HG03469 (cell line): ENCODE results near the gene BARX1.
"Not testable (repeated sequence)": the region's sequence is repeated elsewhere in the genome, so short reads cannot be mapped to it uniquely, and the experiment has no call there.

Source experiments
- ATAC-seq: cut with Tn5 transposase; IDR thresholded peaks from one replicate; pipeline ENCODE4 v1.9.1; 2021; ENCODE audit warnings: mild to moderate bottlenecking, moderate library complexity, moderate number of reproducible peaks; ENCODE audit not compliant: unreplicated experiment

BARX1 gene

DNA sequence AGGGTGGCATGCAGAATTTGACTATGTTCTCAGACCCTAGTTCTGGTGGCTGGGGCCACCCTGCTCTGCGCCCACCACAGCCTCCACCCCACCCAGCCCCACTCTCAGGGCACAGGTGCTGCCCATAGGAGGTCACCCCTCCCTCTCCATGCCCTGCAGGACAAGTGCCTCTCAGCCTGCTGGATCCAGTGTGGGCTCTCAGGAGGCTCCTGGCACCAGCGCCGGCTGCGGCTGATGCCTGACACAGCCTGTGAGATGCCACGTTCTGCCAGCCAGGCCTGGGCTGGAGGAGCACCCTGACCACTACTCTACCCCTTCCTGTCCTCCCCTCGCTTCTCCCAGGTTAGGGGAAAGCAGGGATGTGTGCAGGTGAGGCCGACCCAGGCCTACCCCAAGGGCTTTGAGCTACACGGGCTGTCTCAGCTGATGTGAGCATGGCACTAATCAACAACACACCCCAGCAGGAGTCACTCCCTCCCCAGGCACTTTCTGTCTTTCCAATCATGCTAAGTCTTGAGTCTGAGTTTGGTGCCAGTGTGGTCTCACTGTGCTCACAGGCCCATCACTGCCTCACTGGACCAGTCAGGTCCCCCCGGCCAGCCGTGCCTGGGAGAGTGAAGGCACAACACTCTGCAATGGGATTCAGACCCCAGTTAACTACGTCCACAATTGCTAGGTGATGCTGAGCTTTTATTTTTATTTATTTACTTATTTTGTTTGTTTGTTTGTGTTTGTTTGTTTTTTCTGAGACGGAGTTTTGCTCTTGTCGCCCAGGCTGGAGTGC lies 12.1 kb upstream of the BARX1 start:
- ATAC-seq = no peak

DNA sequence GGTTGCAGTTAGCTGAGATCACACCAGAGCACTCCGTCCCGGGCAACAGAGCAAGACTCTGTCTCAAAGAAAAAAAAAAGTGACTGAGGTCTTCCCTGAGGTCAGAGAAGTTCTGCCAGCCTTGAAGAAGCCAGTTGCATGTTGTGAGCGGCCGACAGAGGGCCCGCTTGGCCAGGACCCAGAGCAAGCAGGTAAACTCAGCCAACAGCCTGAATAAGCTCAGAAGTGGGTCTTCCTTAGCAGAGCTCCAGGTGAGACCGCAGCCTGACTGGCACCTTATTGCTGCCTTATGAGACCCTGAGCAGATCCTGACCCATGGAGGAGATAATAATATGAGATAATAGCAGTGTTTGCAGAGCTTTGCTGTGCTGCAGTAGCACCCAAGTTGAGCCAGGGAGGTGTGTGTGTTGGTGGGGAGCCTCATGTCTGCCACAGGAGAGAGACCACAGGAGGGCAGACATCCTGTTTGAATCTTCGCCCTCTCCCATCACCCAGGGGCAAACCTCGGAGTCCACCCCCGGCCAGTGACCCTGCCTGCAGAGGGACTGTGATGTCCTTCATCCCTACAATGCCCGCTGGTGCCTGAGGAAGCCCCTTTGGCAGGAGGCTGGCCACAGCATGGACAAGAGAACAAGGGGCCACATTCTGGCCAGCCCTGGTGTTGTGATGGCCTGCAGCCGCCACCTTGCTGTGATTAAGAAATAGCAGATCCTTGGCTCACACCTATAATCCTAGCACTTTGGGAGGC lies 10.8 kb upstream of the BARX1 start:
- ATAC-seq = no peak

DNA sequence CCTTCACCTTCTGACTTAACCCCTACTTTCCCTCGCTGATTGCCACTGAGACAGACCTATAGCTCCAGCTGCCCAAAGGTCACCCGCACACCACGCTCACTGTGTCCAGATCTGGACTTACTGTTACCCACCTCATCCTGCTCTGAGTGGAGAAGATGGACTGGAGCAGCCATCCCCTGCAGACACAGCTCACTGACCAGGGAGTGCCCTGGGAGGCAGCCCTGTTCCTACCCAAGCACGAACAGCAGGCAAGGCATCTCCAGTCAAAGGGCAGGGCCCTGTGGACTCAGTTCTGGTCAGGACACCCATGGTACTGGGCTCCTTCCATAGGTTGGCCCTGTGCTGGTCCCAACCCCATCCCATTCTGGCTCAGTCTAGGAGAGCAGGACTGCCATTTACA lies 9.5 kb upstream of the BARX1 start:
- no peak for ATAC-seq

DNA sequence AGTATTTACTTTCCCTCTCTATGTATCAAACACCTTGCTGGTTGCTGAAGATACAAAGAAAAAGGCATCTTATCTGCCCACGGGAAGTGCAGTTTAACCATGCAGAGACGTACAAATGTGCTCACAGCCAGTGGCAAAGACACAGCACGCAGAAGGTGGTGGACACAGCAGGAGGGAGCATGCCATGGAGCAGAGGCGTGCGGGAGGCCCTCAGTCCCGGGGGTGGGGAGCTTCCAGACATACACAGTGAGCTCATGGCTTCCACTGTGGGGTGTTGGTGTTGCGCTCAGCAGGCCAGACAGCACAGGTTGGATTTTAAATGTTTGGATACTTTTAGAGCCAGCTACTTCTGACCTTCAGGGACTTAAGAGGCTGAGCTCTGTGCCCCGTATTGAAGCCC lies 8.8 kb upstream of the BARX1 start:
- ATAC-seq = no peak

DNA sequence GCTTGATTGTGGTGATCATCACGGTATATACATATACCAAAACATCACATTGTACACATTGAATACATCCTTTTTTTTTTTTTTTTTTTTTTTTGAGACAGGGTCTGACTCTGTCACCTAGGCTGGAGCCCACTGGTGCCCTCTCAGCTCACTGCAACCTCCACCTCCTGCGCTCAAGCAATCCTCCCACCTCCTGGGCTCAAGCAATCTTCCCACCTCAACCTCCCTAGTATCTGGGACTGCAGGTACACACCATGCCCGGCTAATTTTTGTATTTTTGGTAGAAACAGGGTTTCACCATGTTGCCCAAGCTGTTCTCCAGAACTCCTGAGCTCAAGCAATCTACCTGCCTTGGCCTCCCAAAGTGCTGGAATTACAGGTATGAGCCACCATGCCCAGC lies 8.3 kb upstream of the BARX1 start:
- ATAC-seq = not testable (repeated sequence)

DNA sequence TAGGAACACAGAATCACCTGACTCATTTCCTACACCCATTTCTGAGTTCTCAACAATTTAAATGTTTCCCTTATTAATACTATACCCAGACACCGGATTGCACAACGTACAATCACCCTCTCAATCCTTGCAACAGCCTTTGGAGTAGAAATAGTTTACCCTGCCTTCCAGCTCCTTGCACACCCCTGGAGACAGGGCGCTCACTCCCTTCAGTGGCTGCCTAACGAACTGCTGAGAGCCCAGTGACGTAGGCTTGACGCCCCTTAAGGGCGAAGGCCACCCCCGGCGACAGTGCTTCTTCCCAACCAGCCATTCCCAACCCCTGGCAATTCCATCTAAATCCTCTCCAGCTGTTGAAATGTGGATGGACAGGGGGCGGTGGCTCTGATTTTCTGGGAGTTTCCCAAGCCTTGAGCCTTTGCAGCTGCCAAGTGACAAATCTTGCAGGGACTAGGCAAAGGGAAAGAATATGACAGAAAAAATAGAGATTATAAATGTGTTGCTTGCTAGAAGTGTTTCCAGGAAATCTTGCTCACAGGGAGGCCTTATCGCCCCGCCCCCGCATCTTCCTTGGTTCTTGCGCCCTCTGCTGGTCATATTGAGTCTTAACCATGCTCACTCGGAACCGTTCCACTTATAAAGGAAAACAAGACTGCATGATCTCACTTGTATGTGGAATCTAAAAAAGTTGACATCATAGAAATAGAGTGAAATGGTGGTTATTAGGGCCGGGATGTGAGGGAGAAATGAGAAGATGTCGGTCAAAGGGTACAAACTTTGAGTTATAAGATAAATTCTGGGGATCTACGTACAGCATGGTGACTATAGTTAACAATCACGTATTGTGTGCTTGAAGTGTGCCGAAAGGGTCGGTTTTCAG lies 7.6 kb upstream of the BARX1 start:
- ATAC-seq = no peak

DNA sequence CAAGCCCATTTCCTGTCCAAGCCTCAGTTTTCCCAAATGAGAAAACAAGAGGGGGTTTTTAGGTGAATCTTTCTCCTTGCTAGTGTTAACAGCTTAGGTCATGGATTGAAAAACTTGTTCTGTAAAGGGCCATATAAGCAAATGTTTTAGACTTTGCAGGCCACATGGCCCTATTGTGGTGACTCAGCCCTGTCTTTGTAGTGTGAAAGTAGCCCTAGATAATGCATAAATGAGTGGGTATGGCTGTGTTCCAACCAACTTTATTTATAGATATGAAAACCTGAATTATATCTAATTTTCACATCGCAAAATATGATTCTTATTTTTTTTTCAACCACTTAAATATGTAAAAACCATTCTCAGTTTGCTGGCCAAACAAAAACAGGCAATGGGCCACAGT lies 6.9 kb upstream of the BARX1 start:
- no peak for ATAC-seq

DNA sequence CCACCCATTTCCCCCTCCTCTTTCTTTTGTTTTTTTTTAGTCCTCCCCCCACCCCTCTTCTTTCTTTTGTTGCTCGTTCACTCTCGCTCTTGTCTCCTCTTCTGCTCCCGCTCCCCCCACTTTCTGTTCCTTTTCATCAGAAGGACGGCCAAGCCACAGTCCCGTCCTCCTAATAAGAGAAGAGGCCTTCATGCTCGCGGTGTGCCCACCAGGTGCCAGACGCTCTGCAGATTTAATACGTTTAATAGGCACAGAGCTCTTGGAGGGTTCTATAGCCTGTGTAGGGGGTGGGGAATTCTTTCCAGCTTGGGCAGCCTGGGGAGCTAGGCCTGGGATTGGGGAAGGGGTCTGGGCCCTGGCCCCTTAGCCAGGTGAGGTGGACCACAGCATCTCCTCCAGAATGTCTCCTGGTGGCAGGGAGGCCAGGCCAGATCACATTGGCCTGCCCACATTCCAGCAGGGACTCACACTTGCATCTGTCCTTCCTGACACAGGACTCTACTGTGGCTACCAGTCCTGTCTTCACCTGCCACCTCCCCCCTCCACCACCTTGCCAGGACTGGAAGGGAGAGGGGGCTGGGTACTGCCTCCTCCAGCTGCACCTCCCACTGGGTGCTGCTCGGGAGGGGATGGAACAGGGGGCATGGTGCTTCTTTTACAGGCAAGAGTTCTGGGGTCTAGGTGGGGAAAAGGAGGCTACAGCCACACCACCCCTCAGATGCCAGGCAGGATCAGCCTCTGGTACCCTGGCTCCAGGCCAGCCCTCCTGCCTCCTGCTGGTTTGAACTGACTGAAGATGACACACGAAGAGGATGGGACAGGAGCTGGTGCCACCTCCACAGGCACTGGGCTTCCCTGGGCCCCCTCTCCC lies 6.1 kb upstream of the BARX1 start:
- no peak for ATAC-seq

DNA sequence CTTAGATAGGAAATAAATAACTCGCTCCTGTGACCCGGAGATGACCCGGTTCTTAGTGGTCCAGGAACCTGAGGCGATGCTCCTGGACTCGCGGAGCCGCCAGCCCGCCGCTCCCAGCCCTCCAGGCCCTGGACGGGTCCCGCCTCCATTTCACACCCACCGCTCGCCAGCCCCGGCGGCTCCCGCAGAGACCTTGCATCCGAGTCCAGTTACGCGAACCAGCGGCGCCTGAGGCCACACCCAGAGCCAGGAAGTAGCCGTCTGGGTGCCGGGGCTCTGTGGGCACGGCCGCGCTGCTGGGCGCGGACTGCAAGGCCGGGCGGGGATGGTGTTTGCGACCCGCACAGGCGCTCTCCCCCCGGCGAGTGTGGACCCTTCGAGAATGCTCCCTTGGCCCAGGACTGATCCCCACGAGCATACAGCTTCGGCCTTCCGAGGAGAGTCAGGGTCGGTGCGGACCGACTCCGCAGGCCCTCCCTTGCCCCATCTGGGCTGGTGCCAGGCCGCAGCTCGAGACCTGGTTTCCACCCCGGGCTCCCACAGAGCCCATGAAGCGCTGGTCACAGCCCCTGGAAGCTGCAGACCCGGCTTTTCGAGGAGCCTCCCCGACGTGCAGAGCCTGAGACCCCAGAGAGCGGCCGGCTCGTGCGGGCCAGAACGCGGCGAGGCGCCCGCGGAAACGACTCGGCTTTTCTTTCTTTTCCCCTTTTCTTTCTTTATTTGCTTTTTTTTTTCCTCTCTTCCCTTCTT lies 5.2 kb upstream of the BARX1 start:
- no peak for ATAC-seq

DNA sequence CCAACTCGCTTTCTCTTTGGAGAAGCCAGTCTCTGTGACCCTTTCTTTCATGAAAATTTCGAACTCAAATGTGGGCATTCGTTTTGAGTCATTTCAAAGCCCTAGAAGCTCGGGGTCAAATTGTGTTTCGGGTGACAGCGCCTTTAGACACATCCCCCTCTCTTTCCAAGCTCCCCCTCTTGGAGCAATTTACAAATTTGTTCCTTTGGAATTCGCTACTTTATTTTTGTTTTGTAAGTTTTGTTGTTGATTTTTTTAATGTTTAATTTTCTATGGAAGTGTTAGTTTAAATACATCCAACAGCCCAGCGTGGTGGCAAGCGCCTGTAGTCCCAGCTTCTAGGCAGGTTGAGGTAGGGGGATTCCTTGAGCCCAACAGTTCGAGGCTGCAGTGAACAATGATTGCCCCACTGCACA lies 4.6 kb upstream of the BARX1 start:
- no peak for ATAC-seq

DNA sequence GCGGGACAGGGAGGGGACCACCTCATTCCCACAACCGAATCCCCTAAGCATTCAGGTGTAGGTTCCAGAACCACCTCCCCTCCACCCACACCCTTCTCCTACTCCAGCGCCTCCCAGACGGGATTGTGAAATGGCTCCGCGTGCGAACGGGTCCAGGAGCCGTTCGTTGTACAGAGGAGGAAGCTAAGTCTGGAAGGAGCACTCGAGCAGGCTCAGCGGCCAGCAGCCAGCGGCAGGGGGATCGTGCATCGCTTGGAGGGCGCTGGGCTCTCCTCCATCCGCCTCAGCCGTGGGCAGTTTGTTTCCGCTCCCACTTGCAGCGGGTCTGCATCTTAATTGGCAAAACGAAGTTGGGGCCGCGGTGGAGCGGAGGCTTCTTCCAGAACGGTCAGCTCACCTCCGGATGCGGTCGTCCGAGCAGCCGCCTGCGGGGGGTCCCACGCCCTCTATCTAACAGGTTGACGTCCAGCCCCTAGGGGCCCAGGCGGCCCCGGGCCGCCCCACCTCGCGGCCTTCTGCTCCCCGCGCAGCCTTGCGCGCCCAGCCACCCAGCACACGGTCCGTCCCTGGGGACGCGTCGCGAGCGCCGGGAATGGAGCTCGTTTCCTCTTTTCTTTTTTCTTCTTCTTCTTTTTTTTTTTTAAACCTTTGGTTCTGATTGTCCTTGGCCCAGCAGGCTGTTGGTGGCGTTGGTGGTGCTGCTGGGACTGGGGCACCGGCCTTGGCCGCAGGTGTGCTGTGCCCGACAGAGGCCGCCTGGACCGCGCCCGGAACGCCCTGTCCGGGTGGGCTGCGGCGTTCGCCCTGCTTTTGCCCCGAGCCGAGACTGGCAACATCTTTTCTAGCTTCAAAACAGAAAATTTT lies 3.9 kb upstream of the BARX1 start:
- no peak for ATAC-seq

DNA sequence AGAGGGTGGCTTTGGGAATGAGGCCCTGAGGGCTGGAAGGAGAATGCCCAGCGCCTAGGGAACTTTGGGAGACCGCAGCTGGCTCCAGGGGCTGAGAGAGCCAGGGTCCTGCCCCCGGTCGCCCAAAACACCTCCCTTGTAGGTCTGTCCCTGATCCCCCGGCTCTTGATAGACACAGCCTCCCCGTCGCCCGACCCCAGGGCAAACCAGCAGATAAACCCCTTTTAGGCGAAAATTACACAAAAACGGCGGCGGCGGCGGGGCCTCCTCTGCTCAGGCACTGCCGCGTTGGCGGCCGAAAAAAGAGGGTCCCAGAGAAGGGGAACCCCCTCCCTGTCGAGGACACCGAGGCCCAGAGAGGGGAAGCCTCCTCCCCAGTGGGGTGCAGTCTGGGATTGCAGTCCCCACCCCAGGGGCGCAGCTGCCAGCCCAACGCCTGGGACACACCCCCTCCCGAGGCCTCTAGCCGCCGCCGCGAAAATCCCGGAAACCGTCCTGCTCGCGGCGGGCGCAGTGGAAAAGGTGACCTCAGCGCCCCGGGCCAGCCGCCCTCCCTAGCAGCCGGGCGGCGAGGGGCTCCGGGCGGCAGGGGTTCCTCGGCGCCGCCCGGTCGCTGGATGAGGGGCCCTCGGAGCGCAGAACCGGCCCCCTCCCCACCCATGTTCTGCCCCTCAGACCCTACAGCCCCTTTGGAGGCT lies 3.1 kb upstream of the BARX1 start:
- no peak for ATAC-seq

DNA sequence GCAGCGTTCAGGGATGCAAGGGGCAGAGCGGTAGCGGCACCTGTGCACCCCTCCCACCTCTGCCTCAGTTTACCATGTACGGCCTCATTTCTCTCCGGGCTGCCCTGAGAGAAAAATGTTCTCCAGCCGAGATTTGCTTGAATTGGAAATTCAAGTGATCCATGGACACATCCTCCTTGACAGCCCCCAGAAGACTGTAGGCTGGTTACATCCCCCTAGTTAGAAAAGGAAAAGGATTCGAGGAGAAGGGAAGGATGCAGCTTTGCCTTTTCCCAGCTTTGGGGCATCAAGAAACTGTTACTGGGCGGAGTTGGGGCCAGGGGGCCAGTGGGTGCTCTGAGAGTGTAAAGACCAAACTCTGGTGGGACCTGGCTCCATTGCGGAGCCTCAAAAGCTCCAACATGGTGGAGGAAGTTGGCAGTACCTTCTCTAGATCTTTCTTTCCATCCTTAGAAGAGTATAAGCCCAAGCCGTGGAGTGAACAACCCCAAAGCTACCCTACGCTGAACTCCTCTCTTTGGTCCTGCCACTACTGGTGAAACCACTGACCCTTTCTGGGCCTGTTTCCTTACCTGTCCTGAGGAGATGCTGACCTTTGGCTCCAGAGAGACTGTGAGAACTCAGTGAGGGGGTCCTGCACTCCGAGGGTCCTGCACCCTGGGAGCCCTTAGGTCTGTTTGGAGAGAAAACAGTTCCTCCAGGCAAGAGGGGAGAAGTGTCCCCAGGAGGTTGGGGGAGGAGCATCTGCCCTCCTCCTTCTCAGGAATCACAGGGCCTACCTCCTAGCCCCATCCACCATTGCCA lies 1.0 kb upstream of the BARX1 start:
- ATAC-seq = no peak

DNA sequence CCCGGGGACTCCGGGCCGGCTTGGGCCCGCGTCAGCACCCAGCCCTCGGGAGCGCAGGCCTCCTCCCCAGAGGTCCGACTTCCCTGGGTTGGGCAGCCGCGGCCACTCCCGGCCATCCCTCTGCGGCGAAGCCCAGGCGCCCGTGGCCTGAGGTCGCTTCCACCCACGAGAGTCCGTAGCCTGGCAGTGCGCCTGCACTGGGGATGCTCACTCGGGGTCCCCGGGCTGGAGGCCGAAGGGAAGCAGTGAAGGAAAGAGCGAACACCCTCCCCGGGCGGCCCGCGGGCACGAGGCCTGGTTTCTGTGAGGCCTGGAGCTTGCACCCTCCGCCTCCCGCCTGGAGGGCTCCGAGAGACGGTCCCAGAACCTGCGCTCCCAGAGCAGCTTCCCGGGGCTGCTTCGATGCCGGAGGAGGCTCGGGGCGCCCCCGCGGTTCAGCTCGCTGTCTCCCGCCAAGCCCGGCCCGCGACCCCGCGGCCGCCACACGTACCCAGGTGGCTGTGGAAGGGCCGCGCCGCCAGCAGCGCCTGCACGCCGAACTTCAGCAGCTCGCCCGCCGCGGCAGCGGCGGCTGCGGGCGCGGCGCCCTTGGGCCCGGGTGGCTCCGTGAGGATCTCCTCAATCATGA lies 607 bp downstream of the BARX1 start:
- no peak for ATAC-seq

DNA sequence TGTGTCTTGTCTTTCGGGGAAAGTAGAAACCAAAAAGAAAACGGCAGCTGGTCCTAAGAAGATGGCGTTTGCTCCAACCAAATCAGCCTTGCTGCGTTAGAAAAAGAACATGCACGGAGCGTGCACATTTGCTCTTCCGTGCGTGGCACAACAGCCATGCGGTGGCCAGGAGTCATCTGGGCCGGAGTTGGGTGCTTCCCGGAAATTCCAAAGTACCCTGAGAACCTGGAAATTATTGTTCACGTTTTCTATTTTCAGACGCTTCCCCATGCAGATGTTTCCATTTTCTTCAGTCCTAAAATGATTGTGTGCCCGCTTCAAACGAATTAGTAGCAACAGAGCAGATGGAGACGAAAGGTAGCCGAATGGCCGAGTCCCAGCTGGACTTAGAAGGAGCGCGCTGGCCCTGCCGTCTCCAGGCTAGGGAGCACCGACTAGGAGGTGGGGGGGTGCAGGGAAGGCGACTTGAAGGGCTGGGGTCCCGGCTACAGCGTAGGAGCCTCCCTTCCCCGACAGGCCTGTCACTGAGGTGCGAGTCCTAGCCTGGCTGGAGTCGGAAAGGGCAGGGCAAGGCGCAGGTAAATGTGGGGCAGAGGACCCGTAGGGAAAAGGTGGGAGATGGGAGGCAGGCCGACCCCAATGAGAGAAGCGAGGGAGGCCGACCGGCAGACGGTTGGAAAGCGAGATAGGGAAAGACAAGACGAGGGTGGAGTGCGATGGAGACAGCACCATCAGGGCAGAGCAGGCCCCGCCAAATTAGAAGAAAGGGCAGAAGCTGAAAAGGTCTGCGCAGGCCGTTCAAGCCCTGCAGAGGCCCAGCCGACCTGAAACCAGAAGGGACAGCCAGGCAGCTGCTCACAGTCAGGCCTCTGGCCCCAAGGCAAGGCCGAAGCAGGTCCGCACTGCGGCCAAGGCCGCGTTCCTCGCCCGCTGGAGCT lies 1.4 kb downstream of the BARX1 start:
- ATAC-seq = no peak
